Mononuclear cell (primary cell): ENCODE data around the gene PIK3C2G. TPM values are rescaled to one million over a fixed set of nuclear protein-coding genes. Genes with fewer than 3 reads are reported as not detected.

Source experiments
- H3K27me3 ChIP-seq: 2 replicates; pipeline ENCODE4 v1.6.0; 2011; ENCODE audit warnings: low read length, control low read depth; ENCODE audit not compliant: insufficient read depth
- H3K4me1 ChIP-seq: 2 replicates; pipeline ENCODE4 v1.5.1; 2011; ENCODE audit warnings: mild to moderate bottlenecking, low read length, control low read depth; ENCODE audit not compliant: insufficient read depth
- H3K4me3 ChIP-seq: 2 replicates; pipeline ENCODE4 v1.5.1; 2011; ENCODE audit warnings: mild to moderate bottlenecking, low read length, moderate library complexity
- H3K9me3 ChIP-seq: 2 replicates; pipeline ENCODE4 v1.5.1; 2011; ENCODE audit warnings: low read depth, mild to moderate bottlenecking, control low read depth, low read length
- total RNA-seq: library from RNA; depleted of rRNA; stranded (reverse); fragments of >200 nt; gene quantifications from one replicate; pipeline ENCODE4 v1.2.3, GENCODE V29; 2012

PIK3C2G gene
- total RNA-seq, 1 donor, result not detected

- H3K4me3 ChIP-seq, result no peak overlapping the region
- H3K4me1 ChIP-seq, result no peaks in the 10 kb centered on the region
- H3K27me3 ChIP-seq, result no peaks in the 10 kb centered on the region
- H3K9me3 ChIP-seq, result peaks cover 18% of the 10 kb centered on the region
Observed at GRCh38 chr12:18296201-18296908, 35.0 kb downstream of the PIK3C2G start.

GRCh38 chr12:18296909-18297280, 35.6 kb downstream of the PIK3C2G start:
- Histone ChIP-seq H3K4me3 (no peak overlapping the region), H3K27me3 (no peaks in the 10 kb centered on the region), H3K9me3 (peaks cover 24% of the 10 kb centered on the region), H3K4me1 (no peaks in the 10 kb centered on the region)

- H3K27me3 ChIP-seq, result no peaks in the 10 kb centered on the region
- H3K4me1 ChIP-seq, result no peaks in the 10 kb centered on the region
- H3K9me3 ChIP-seq, result peaks cover 24% of the 10 kb centered on the region
- no peak overlapping the region for H3K4me3 ChIP-seq
Observed at GRCh38 chr12:18297902-18298301, 36.6 kb downstream of the PIK3C2G start.

DNA sequence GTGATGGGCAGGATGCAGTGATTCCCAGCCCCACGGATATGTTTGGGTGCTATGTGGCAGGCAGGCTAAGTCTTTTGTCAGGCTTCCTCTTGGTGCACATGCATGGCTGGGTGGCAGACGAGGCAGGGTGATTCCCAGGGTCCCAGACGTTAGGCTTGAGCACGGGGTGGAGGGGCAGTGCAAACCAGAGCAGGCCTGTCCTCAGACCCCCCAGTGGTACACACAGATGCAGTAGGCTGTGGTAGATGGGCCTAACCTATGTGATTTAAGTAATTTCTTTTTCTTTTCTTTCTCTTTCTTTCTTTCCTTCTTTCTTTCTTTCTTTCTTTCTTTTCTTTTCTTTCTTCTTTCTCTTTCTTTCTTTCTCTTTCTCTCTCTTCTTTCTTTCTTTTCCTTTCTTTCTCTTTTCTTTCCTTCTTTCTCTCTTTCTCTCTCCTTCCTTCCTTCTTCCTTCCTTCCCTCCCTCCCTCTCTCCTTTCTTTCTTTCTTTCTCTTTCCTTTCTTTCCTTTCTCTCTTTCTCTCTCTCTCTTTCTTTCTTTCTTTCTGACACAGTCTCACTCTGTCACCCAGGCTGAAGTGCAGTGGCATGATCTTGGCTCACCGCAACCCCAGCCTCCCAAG, 41.6 kb downstream of the PIK3C2G start:
- Histone ChIP-seq H3K27me3 (no peaks in the 10 kb centered on the region), H3K4me1 (no peaks in the 10 kb centered on the region), H3K4me3 (no peak overlapping the region), H3K9me3 (peaks cover 20% of the 10 kb centered on the region)

DNA sequence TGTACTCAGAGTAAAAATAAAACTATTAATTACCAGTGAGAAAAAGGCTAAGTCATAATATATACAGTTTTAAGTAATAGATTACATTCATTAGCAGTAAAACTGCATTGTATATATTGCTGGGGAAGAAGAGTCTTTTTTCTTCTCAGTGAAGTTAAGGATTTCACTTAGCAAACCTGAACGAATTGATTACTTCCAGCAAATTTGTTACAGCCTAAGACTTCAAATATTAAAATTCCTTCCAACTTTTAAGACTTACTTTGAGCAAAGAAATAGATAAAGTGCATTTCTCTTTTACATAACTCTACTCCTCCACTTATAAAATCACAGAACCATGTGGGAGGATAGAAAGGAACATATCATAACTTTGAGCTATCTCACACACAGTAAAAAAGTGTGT, 43.3 kb downstream of the PIK3C2G start:
- Histone ChIP-seq H3K9me3 (peaks cover 17% of the 10 kb centered on the region), H3K27me3 (no peaks in the 10 kb centered on the region), H3K4me1 (no peaks in the 10 kb centered on the region), H3K4me3 (no peak overlapping the region)

DNA sequence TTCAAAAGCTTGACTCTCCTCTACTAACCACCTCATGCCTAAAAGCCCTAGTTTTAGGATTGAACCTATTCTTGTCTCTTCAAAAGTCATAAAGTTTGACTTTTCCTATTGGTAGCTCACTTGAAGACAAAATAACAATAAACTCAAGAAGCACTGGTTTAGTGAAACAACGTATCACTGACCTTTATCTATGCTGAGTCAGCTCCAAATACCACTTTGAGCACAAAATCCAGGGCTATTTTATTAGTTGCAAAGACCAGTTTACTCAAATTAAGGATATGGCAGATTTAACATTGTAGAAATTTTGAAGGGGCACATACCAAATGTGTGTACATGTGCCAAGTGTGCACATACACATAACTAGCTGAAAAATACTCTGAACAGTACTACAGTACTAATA, 45.0 kb downstream of the PIK3C2G start:
- no peaks in the 10 kb centered on the region for H3K27me3 ChIP-seq
- no peak overlapping the region for H3K4me3 ChIP-seq
- H3K9me3 ChIP-seq, result peaks cover 6% of the 10 kb centered on the region
- H3K4me1 ChIP-seq, result no peaks in the 10 kb centered on the region

- no peaks in the 10 kb centered on the region for H3K9me3 ChIP-seq
- no peaks in the 10 kb centered on the region for H3K27me3 ChIP-seq
- H3K4me3 ChIP-seq, result no peak overlapping the region
- H3K4me1 ChIP-seq, result no peaks in the 10 kb centered on the region
Observed at GRCh38 chr12:18313306-18313705, 52.0 kb downstream of the PIK3C2G start.

DNA sequence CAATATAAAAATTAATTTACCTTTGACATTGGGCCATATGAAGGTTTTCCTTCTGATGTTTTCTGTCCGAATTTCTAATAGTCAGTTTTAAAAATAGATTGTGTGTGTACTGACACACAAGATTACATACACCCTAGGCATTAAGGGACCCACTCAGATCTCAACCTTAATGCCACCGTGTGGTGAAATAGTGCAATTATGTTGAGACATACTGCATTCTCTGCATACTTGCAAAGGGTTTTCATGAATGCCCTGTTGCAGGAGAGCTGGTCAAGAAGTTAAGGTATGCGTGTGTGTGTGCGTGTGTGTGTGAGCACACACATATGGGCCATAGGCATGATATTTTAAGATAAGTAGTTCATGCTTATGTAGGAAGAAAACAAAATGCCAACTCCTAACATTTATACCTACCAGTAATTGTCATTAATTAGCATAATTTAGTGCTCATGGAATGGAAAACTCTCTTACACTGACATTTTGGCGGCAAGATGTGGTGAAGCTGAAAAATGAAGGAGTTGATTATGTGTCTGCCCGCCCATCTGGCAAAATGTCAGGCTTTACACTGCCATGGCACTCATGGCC, 58.8 kb downstream of the PIK3C2G start:
- Histone ChIP-seq H3K27me3 (no peaks in the 10 kb centered on the region), H3K4me3 (no peak overlapping the region), H3K4me1 (no peaks in the 10 kb centered on the region), H3K9me3 (no peaks in the 10 kb centered on the region)

DNA sequence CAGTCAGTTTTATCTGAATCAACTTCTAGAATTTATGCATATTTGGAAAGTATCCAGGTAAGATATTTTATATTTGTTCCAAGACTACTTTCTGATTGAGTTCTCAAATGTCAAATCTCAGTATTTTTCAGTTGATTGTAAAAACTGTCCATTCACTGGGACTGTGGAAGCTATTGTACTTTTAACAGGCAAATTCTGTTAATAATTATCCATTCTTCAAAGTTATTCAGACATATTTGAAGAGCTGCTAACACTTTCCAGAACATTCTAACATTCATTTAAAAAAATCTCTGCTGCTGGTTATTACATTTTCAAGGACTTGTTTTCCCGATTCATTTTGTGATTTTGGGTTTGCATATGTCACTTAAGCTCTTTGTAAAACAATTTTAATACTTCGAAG, 59.7 kb downstream of the PIK3C2G start:
- Histone ChIP-seq H3K9me3 (no peaks in the 10 kb centered on the region), H3K27me3 (no peaks in the 10 kb centered on the region), H3K4me1 (no peaks in the 10 kb centered on the region), H3K4me3 (no peak overlapping the region)

DNA sequence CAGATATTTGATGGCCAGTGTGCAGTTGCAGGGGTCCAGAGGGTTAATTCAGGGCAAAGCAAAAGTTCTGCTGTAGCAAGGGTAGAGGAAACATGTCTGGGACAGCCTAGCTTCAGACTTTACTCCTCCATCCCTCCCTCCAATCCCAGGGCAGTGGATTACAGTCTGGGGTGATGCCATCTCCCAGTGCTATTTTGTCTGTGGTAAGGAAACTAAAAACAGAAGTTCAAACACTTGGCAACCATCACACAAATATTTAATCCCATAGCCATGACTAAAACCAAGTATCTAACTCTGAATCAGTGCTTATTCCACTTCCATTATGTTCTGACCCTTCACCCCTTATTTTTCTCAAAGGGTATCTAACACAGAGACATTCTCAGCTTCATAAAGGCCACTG, 61.8 kb downstream of the PIK3C2G start:
- Histone ChIP-seq H3K4me1 (no peaks in the 10 kb centered on the region), H3K4me3 (no peak overlapping the region), H3K9me3 (no peaks in the 10 kb centered on the region), H3K27me3 (no peaks in the 10 kb centered on the region)

DNA sequence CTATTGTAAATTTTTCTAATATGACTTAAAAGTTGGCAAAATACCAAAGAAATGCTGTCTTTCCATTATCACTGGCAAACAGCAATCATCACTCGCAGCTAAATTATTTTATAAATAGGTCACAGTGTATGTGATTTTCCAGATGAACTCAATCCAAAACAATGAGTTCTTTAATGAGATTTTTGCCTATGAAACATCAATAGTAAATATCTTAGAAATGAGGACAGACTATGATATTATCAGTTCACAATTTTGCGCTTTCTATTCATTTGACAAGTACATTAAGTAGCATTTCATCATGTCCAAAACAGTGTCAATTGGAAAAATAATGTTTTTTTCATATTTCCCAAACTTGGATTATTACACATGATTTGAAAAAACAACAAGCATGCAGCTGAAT, 65.7 kb downstream of the PIK3C2G start:
- Histone ChIP-seq H3K4me3 (no peak overlapping the region), H3K4me1 (no peaks in the 10 kb centered on the region), H3K9me3 (no peaks in the 10 kb centered on the region), H3K27me3 (no peaks in the 10 kb centered on the region)

DNA sequence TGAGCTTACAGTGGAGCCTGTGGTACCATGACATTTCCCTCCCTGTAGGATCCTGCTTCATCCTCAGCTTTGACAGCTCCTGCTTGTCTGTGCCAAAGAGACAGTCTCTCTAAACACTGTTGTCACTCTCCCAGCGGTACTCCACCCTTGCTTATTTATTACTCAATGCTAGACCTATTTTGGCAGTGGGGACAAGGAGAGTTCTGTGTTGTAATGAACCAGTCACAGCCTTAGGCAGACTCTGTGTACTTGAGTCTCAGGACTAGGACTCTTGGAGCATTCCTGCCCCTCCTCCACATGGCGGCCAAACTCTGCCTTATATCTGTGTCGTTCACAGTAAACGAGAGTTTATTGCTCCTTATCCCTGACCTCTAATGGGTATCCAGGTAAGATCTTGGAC, 70.9 kb downstream of the PIK3C2G start:
- H3K4me1 ChIP-seq, result no peaks in the 10 kb centered on the region
- H3K27me3 ChIP-seq, result no peaks in the 10 kb centered on the region
- no peaks in the 10 kb centered on the region for H3K9me3 ChIP-seq
- H3K4me3 ChIP-seq, result no peak overlapping the region

- no peak overlapping the region for H3K4me3 ChIP-seq
- no peaks in the 10 kb centered on the region for H3K9me3 ChIP-seq
- H3K27me3 ChIP-seq, result no peaks in the 10 kb centered on the region
- no peaks in the 10 kb centered on the region for H3K4me1 ChIP-seq
Observed at GRCh38 chr12:18339633-18340032, 78.3 kb downstream of the PIK3C2G start.

DNA sequence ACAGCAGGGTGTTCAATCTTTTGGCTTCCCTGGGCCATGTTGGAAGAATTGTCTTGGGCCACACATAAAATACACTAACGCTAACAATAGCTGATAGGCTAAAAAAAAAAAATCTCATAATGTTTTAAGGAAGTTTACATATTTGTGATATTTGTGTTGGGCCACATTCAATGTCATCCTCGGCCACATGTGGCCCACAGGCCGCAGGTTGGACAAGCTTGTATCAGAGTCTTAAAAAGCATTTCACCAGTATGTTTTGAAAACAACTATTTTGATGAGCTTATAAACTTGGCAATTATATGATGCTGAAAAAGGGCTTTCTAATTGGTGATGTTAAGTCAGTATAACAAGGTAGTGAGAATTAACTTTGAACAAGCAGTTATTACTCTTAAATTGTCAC, 78.9 kb downstream of the PIK3C2G start:
- H3K27me3 ChIP-seq, result no peaks in the 10 kb centered on the region
- H3K9me3 ChIP-seq, result no peaks in the 10 kb centered on the region
- H3K4me3 ChIP-seq, result no peak overlapping the region
- H3K4me1 ChIP-seq, result no peaks in the 10 kb centered on the region

DNA sequence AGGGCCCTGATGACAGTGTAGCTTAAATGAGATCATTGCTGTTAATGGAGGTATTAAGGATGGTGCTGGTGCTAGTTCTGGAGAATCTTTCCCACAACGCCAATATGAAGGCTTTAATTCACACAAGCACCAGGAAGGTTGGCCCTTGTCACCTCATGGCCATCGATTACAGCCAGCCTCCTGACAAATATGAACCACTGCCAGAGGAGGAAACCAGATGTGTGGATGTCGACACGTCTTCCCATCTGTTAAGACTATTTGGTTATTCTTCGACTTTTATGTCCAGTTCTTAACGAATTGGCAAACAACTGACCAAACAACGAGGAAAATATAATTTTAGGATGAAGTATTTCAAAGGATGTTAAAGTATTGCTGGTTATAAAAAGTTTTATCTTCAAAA, 79.5 kb downstream of the PIK3C2G start:
- no peak overlapping the region for H3K4me3 ChIP-seq
- no peaks in the 10 kb centered on the region for H3K4me1 ChIP-seq
- no peaks in the 10 kb centered on the region for H3K9me3 ChIP-seq
- H3K27me3 ChIP-seq, result no peaks in the 10 kb centered on the region

DNA sequence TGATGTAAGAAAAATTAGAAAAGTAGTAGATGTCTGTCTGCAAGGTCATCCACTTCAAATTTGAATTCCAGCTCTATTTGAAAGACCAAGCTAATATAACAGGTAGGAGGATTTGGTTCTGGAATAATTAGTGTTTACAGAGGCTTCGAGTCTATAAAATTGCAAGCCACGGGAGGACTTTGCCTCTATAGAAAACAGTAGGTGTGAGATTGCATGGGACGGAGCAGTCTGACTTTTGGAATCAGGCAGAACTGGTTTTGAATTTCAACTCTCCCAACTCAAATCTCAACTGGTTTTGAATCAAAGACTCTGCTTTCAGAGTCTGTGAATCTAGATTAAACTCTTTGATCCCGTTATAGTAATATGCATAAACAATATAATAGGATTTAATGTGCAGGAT, 82.4 kb downstream of the PIK3C2G start:
- Histone ChIP-seq H3K4me1 (no peaks in the 10 kb centered on the region), H3K27me3 (no peaks in the 10 kb centered on the region), H3K4me3 (no peak overlapping the region), H3K9me3 (no peaks in the 10 kb centered on the region)
